A549 (cell line): ENCODE data around the gene STAT4.

Experiments used
- BHLHE40 ChIP-seq: IDR thresholded peaks from 2 replicates; pipeline ENCODE4 v1.6.1; 2012; ENCODE audit warnings: low read depth, low read length, inconsistent platforms
- EP300 ChIP-seq, 2 experiments: fragments of >200 bp; sonication (Bioruptor Twin); formaldehyde crosslinking; IDR thresholded peaks; 2 replicates in 1 of 2; 3 replicates in 1 of 2; pipeline ENCODE4 v1.6.1; 2016 to 2017
- MAZ ChIP-seq: fragments of 150-350 bp; IDR thresholded peaks from 2 replicates; pipeline ENCODE4 v1.6.1; 2014; ENCODE audit warnings: antibody characterized with exemption, low read depth, low read length, borderline replicate concordance
- PBX3 ChIP-seq: IDR thresholded peaks from 2 replicates; pipeline ENCODE4 v1.6.1; 2012
- RAD21 ChIP-seq, 2 experiments: fragments of >200 bp in 1 of 2; sonication (Bioruptor Twin) in 1 of 2; formaldehyde crosslinking in 1 of 2; IDR thresholded peaks in 1 of 2; conservative IDR thresholded peaks in 1 of 2; 2 replicates in 1 of 2; 3 replicates in 1 of 2; pipeline ENCODE4 v1.6.1; 2012 to 2018; ENCODE audit warnings: inconsistent platforms in 1 of 2
- SMC3 ChIP-seq: fragments of >200 bp; sonication (Bioruptor Twin); formaldehyde crosslinking; IDR thresholded peaks from 3 replicates; pipeline ENCODE4 v1.6.1; 2018; ENCODE audit warnings: inconsistent platforms
- ZSCAN20 ChIP-seq: fragments of 250-450 bp; sonication (Bioruptor Pico); IDR thresholded peaks from 2 replicates; pipeline ENCODE4 v1.8.0; 2022; ENCODE audit warnings: mild to moderate bottlenecking, moderate library complexity
- TF ChIP-seq, protein P1 (sequence below): fragments of >200 bp; sonication (Bioruptor Twin); formaldehyde crosslinking; IDR thresholded peaks from 3 replicates; pipeline ENCODE4 v1.5.1; 2016
- TF ChIP-seq, protein P2 (sequence below): fragments of 450-650 bp; IDR thresholded peaks from 2 replicates; pipeline ENCODE4 v1.6.1; 2014; ENCODE audit warnings: antibody characterized with exemption
- TF ChIP-seq, protein P3 (sequence below): IDR thresholded peaks from 2 replicates; pipeline ENCODE4 v1.6.1; 2012
- TF ChIP-seq, protein P4 (sequence below): fragments of 150-350 bp; IDR thresholded peaks from 2 replicates; pipeline ENCODE4 v1.6.1; 2014; ENCODE audit warnings: low read depth, mild to moderate bottlenecking, low read length

- no peak for TF ChIP-seq EP300 (IDR thresholded peaks at IDR 0.05)
- no peak for TF ChIP-seq MAZ
- TF ChIP-seq SMC3: no peak
- TF ChIP-seq, protein P1, sequence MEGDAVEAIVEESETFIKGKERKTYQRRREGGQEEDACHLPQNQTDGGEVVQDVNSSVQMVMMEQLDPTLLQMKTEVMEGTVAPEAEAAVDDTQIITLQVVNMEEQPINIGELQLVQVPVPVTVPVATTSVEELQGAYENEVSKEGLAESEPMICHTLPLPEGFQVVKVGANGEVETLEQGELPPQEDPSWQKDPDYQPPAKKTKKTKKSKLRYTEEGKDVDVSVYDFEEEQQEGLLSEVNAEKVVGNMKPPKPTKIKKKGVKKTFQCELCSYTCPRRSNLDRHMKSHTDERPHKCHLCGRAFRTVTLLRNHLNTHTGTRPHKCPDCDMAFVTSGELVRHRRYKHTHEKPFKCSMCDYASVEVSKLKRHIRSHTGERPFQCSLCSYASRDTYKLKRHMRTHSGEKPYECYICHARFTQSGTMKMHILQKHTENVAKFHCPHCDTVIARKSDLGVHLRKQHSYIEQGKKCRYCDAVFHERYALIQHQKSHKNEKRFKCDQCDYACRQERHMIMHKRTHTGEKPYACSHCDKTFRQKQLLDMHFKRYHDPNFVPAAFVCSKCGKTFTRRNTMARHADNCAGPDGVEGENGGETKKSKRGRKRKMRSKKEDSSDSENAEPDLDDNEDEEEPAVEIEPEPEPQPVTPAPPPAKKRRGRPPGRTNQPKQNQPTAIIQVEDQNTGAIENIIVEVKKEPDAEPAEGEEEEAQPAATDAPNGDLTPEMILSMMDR: no peak
- TF ChIP-seq, protein P2, sequence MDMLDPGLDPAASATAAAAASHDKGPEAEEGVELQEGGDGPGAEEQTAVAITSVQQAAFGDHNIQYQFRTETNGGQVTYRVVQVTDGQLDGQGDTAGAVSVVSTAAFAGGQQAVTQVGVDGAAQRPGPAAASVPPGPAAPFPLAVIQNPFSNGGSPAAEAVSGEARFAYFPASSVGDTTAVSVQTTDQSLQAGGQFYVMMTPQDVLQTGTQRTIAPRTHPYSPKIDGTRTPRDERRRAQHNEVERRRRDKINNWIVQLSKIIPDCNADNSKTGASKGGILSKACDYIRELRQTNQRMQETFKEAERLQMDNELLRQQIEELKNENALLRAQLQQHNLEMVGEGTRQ: no peak
- TF ChIP-seq, protein P3, sequence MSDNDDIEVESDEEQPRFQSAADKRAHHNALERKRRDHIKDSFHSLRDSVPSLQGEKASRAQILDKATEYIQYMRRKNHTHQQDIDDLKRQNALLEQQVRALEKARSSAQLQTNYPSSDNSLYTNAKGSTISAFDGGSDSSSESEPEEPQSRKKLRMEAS: no peak
- TF ChIP-seq RAD21 (conservative IDR thresholded peaks at IDR 0.05 in 1 of 2, IDR thresholded peaks at IDR 0.05 in 1 of 2): no peak
- TF ChIP-seq PBX3: no peak
- TF ChIP-seq ZSCAN20 (CRISPR knock-in tag): no peak
- TF ChIP-seq BHLHE40: no peak
- TF ChIP-seq, protein P4, sequence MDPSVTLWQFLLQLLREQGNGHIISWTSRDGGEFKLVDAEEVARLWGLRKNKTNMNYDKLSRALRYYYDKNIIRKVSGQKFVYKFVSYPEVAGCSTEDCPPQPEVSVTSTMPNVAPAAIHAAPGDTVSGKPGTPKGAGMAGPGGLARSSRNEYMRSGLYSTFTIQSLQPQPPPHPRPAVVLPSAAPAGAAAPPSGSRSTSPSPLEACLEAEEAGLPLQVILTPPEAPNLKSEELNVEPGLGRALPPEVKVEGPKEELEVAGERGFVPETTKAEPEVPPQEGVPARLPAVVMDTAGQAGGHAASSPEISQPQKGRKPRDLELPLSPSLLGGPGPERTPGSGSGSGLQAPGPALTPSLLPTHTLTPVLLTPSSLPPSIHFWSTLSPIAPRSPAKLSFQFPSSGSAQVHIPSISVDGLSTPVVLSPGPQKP: no peak
Observed at GRCh38 chr2:191061381-191061980, 89.3 kb downstream of the STAT4 start.
